Astrocyte of the spinal cord (primary cell): Measurements from ENCODE around the gene TMEM236.
"Not testable (repeated sequence)": the region's sequence is repeated elsewhere in the genome, so short reads cannot be mapped to it uniquely, and the experiment has no call there.

Experiments
- DNase-seq: peaks from one replicate; pipeline ENCODE4 v3.0.0; 2011; ENCODE audit warnings: low read depth, low spot score
- H3K4me3 ChIP-seq: 2 replicates; pipeline ENCODE4 v1.5.1; 2011; ENCODE audit warnings: low read depth, mild to moderate bottlenecking, low read length, moderate library complexity
- in situ Hi-C: cut with HindIII; loops from 2 replicates; pipeline ENCODE4 v1.10.0; 2017; ENCODE audit warnings: low sequenced_read_pairs
- TF ChIP-seq, protein P1 (sequence below): IDR thresholded peaks from 2 replicates; pipeline ENCODE4 v1.5.1; 2012; ENCODE audit warnings: low read depth, mild to moderate bottlenecking, low read length, inconsistent platforms

Gene TMEM236

GRCh38 chr10:17712717-17713471, 39.1 kb upstream of the TMEM236 start:
- in situ Hi-C loops = no loop called here
- H3K4me3 ChIP-seq = peak overlapping the region; percentile 36
- DNase-seq = peak; percentile 40
- TF ChIP-seq, protein P1, sequence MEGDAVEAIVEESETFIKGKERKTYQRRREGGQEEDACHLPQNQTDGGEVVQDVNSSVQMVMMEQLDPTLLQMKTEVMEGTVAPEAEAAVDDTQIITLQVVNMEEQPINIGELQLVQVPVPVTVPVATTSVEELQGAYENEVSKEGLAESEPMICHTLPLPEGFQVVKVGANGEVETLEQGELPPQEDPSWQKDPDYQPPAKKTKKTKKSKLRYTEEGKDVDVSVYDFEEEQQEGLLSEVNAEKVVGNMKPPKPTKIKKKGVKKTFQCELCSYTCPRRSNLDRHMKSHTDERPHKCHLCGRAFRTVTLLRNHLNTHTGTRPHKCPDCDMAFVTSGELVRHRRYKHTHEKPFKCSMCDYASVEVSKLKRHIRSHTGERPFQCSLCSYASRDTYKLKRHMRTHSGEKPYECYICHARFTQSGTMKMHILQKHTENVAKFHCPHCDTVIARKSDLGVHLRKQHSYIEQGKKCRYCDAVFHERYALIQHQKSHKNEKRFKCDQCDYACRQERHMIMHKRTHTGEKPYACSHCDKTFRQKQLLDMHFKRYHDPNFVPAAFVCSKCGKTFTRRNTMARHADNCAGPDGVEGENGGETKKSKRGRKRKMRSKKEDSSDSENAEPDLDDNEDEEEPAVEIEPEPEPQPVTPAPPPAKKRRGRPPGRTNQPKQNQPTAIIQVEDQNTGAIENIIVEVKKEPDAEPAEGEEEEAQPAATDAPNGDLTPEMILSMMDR = no peak

- TF ChIP-seq, protein P1 = no peak
- in situ Hi-C loops = no loop called here
- no peak for DNase-seq
- no peak overlapping the region for H3K4me3 ChIP-seq
Observed at GRCh38 chr10:17713758-17714157, 38.2 kb upstream of the TMEM236 start.

DNA sequence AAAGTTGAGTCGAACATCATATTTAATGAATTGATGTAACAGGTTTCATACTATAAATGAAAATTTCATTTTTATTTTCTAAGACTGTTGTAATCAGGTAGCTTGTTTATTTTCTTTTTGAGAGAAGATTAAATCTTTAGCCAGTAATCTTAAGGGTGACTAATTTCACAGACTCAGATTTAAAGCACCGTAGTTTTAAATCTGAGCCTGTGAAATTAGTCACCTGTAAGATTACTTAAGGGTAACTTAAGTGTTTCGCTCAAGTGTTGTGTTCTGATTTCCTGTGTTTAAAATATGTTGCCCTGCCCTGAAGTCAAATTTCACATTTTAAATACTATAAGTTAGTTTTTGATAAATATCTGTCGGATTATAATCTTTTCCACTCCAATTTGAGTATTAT, 35.8 kb upstream of the TMEM236 start:
- TF ChIP-seq, protein P1 = no peak
- no peak for DNase-seq
- H3K4me3 ChIP-seq = no peak overlapping the region
- in situ Hi-C loops = no loop called here

- DNase-seq, H3K4me3 ChIP-seq, in situ Hi-C loops: not testable (repeated sequence)
Observed at GRCh38 chr10:17722317-17723014, 29.5 kb upstream of the TMEM236 start.

- no peak for DNase-seq
- in situ Hi-C loops = no loop called here
- TF ChIP-seq, protein P1 = no peak
- no peak overlapping the region for H3K4me3 ChIP-seq
Observed at GRCh38 chr10:17725703-17726102, 26.3 kb upstream of the TMEM236 start.

GRCh38 chr10:17729630-17730029, 22.4 kb upstream of the TMEM236 start:
- H3K4me3 ChIP-seq = no peak overlapping the region
- TF ChIP-seq, protein P1 = no peak
- in situ Hi-C loops = no loop called here
- DNase-seq = no peak

DNA sequence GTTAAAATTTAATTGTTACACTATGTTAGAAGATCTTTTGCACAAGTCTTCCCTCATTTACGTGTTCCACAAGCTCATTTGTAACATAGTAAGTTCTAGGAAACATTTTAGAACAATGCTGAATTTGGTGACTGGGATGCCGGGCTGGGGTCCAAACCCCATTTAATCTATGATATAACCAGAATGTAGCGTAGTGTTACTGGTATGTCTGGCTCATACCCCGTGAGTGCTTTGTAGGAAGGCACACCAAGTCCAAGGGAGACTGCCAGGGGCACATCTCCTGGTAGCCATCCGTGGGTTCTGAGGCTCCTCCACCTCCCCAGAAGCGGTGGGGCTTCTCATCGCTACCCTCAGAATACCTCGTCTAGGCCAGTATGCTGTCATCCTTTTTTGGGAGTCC, 21.3 kb upstream of the TMEM236 start:
- peak; percentile 14 for DNase-seq
- no peak overlapping the region for H3K4me3 ChIP-seq
- in situ Hi-C loops = no loop called here
- TF ChIP-seq, protein P1 = no peak
